ENCODE measurements around the gene MAN2B2. TPM values are rescaled to one million over a fixed set of nuclear protein-coding genes. Genes with fewer than 3 reads are reported as not detected.
A peak's percentile ranks its signal among the peaks of the same experiment; 100 is the strongest.

Gene MAN2B2
- total and polyA plus RNA-seq, 9 of the 15 experiments (the other 6 are each of a cell fraction or from before 2014, with no cell fraction given) = 0.21 to 8.8 (median 3.7) TPM

- ChIA-PET CTCF (ENCODE audit: low intra/inter-chr PET ratio) (no interaction called here), POLR2A (interaction anchor here (1.0 kb wide), 1 partner anchor 14 kb away, joined by 3 read pairs; no protein-coding TSS in a partner anchor)
- peaks cover 4% of the 10 kb centered on the region in 2 experiments; a peak in 2 of 5 replicates for H3K4me1 ChIP-seq (replicated peaks in 1 of 2; ENCODE audit: control insufficient read depth in 2 of 2, insufficient read depth in 2 of 2, low read length in 2 of 2)
- intact Hi-C loops (cut with micrococcal nuclease) = no loop called here
- H3K27me3 ChIP-seq (ENCODE audit: control insufficient read depth in 2 of 2, insufficient read depth in 2 of 2, low read length in 2 of 2) = no peaks in the 10 kb centered on the region
- no peak overlapping the region for H3K9ac ChIP-seq (ENCODE audit: insufficient read depth in 1 of 2, low read depth in 2 of 2, low read length in 2 of 2)
- BruUV-seq (replicated peaks) = no TSS peak
- H3K79me2 ChIP-seq (ENCODE audit: control insufficient read depth, insufficient read depth, low read length) = peaks cover 11% of the 10 kb centered on the region
- in situ Hi-C loops (cut with MboI) = no loop called here
- peaks cover 11% of the 10 kb centered on the region for H3K36me3 ChIP-seq (ENCODE audit: control insufficient read depth, insufficient read depth, low read length)
- no peak overlapping the region for H3K4me3 ChIP-seq
- H3K4me2 ChIP-seq (ENCODE audit: insufficient read depth, low read length) = no peak overlapping the region
- DNase-seq (ENCODE audit: extremely low read depth in 1 of 4, low spot score in 3 of 4) (no peak), ATAC-seq (no peak; the same call in 2 of the 3 replicates), FAIRE-seq (no peak)
- H4K20me1 ChIP-seq (replicated peaks; ENCODE audit: control insufficient read depth, insufficient read depth, low read length) = peaks cover 5% of the 10 kb centered on the region; the same call in 1 of the 2 replicates
- no peaks in the 10 kb centered on the region for H3K9me3 ChIP-seq (replicated peaks; ENCODE audit: control insufficient read depth, insufficient read depth, low read depth, low read length)
- H3K27ac ChIP-seq (ENCODE audit: extremely low read depth, low read depth, low read length) = no peak overlapping the region
- WGBS (ENCODE audit: insufficient coverage, low coverage, missing lambda C conversion rate) = 46% methylated on average over 6 of the region's 6 CpGs
- H3K9me1 ChIP-seq (ENCODE audit: control insufficient read depth, insufficient read depth, low read length) = no peaks in the 10 kb centered on the region
- peak overlapping the region; percentile 35; the same call in 1 of the 2 replicates for H2AFZ ChIP-seq (ENCODE audit: low read depth, low read length)
- TF ChIP-seq KAT7 (CRISPR knock-in tag; IDR thresholded peaks at IDR 0.05; ENCODE audit: borderline replicate concordance) (no peak), IRF2 (CRISPR knock-in tag; IDR thresholded peaks at IDR 0.05) (no peak), KAT2B (IDR thresholded peaks at IDR 0.05; ENCODE audit: low read depth, low read length) (no peak), TCF3 (CRISPR knock-in tag; IDR thresholded peaks at IDR 0.05) (no peak), NCOA2 (IDR thresholded peaks at IDR 0.05; ENCODE audit: partially characterized antibody in 2 of 2) (no peak), BRD4 (IDR thresholded peaks at IDR 0.05) (no peak), XRCC4 (IDR thresholded peaks at IDR 0.05; ENCODE audit: extremely low read depth, insufficient read depth, insufficient read length) (no peak), ZNF347 (CRISPR knock-in tag; IDR thresholded peaks at IDR 0.05; ENCODE audit: low read depth) (no peak), ESRRA (IDR thresholded peaks at IDR 0.05; ENCODE audit: borderline replicate concordance, low read depth) (peak; percentile 71), ZNF584 (CRISPR knock-in tag; IDR thresholded peaks at IDR 0.05; ENCODE audit: low read depth) (no peak), RAD51 (IDR thresholded peaks at IDR 0.05; ENCODE audit: borderline replicate concordance, low read depth) (peak; percentile 64)
- TF ChIP-seq, protein P1, sequence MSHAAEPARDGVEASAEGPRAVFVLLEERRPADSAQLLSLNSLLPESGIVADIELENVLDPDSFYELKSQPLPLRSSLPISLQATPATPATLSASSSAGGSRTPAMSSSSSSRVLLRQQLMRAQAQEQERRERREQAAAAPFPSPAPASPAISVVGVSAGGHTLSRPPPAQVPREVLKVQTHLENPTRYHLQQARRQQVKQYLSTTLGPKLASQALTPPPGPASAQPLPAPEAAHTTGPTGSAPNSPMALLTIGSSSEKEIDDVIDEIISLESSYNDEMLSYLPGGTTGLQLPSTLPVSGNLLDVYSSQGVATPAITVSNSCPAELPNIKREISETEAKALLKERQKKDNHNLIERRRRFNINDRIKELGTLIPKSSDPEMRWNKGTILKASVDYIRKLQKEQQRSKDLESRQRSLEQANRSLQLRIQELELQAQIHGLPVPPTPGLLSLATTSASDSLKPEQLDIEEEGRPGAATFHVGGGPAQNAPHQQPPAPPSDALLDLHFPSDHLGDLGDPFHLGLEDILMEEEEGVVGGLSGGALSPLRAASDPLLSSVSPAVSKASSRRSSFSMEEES (CRISPR knock-in tag; IDR thresholded peaks at IDR 0.05) = peak; percentile 29
- TF ChIP-seq, protein P2, sequence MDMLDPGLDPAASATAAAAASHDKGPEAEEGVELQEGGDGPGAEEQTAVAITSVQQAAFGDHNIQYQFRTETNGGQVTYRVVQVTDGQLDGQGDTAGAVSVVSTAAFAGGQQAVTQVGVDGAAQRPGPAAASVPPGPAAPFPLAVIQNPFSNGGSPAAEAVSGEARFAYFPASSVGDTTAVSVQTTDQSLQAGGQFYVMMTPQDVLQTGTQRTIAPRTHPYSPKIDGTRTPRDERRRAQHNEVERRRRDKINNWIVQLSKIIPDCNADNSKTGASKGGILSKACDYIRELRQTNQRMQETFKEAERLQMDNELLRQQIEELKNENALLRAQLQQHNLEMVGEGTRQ (CRISPR knock-in tag; IDR thresholded peaks at IDR 0.05) = peak; percentile 77
Observed at GRCh38 chr4:6647582-6648230, 72.7 kb downstream of the MAN2B2 start.

All from K562 (cell line).